ENCODE measurements around the gene NUCB1.

NUCB1 gene

GRCh38 chr19:48934837-48935236 lies 34.7 kb downstream of the NUCB1 start:
- DNase-seq (ENCODE audit: low read depth): no peak

GRCh38 chr19:48935864-48936263 lies 35.8 kb downstream of the NUCB1 start:
- no peak for DNase-seq (ENCODE audit: low read depth)

- no peak for DNase-seq (ENCODE audit: low read depth)
These were observed 38.1 kb downstream of the NUCB1 start for GRCh38 chr19:48938256-48938655.

- DNase-seq (ENCODE audit: low read depth): no peak
These were observed 40.8 kb downstream of the NUCB1 start for GRCh38 chr19:48940902-48941301.

GRCh38 chr19:48943081-48943480 lies 43.0 kb downstream of the NUCB1 start:
- DNase-seq (ENCODE audit: low read depth): no peak

GRCh38 chr19:48945415-48945814 lies 45.3 kb downstream of the NUCB1 start:
- DNase-seq (ENCODE audit: low read depth): no peak

- DNase-seq (ENCODE audit: low read depth): no peak
These were observed 45.7 kb downstream of the NUCB1 start for GRCh38 chr19:48945817-48946216.

GRCh38 chr19:48946463-48947257 lies 46.5 kb downstream of the NUCB1 start:
- DNase-seq (ENCODE audit: low read depth): no peak

GRCh38 chr19:48947258-48947542 lies 47.1 kb downstream of the NUCB1 start:
- DNase-seq (ENCODE audit: low read depth): no peak

GRCh38 chr19:48950159-48950558 lies 50.0 kb downstream of the NUCB1 start:
- DNase-seq (ENCODE audit: low read depth): no peak

GRCh38 chr19:48950830-48951519 lies 50.9 kb downstream of the NUCB1 start:
- no peak for DNase-seq (ENCODE audit: low read depth)

GRCh38 chr19:48953141-48953540 lies 53.0 kb downstream of the NUCB1 start:
- DNase-seq (ENCODE audit: low read depth): no peak

GRCh38 chr19:48953990-48954594 lies 54.0 kb downstream of the NUCB1 start:
- DNase-seq (ENCODE audit: low read depth): no peak

- DNase-seq (ENCODE audit: low read depth): peak; percentile 95
These were observed 54.6 kb downstream of the NUCB1 start, which contains the start of gene BAX for GRCh38 chr19:48954595-48955307. TSS of gene BAX (plus strand) at chr19:48954875. CDS start at chr19:48954929, 54 bp downstream.

GRCh38 chr19:48955308-48955958 lies 55.3 kb downstream of the NUCB1 start:
- no peak for DNase-seq (ENCODE audit: low read depth)

- no peak for DNase-seq (ENCODE audit: low read depth)
These were observed 57.9 kb downstream of the NUCB1 start for GRCh38 chr19:48958006-48958405.

- DNase-seq (ENCODE audit: low read depth): no peak
These were observed 59.5 kb downstream of the NUCB1 start for GRCh38 chr19:48959341-48960239.

GRCh38 chr19:48961051-48961649 lies 61.0 kb downstream of the NUCB1 start:
- DNase-seq (ENCODE audit: low read depth): no peak

GRCh38 chr19:48961673-48962028 lies 61.5 kb downstream of the NUCB1 start:
- DNase-seq (ENCODE audit: low read depth): no peak

GRCh38 chr19:48962029-48962848 lies 62.1 kb downstream of the NUCB1 start:
- no peak for DNase-seq (ENCODE audit: low read depth)
